NCI-H2227 (cell line): ENCODE results near the gene SFT2D1.
"Not testable (repeated sequence)": the region's sequence is repeated elsewhere in the genome, so short reads cannot be mapped to it uniquely, and the experiment has no call there.

Source experiments
- DNase-seq: peaks from one replicate; lab custom pipeline; 2025; ENCODE audit not compliant: unreplicated experiment; lab: John Stamatoyannopoulos, UW

The SFT2D1 gene

DNA sequence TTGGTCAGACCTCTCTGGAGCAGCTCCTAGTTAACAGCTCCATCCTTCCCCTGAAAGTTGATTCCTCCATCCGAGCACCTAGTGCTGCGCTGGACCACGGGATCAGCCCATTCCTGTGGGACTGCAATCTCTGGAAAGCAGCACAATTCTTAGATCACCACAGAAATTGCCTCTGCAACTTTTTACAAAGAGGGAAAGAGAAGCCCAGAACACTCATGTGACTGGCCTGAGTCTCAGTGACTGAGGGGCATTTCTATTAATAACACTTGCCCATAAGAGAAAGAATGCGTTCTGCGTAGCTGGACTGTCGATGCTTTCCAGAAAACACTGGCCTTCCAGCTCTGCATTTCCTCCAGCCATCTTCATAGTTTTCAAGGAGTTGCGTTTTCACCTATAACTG is 22.1 kb upstream of the SFT2D1 start:
- no peak for DNase-seq

DNA sequence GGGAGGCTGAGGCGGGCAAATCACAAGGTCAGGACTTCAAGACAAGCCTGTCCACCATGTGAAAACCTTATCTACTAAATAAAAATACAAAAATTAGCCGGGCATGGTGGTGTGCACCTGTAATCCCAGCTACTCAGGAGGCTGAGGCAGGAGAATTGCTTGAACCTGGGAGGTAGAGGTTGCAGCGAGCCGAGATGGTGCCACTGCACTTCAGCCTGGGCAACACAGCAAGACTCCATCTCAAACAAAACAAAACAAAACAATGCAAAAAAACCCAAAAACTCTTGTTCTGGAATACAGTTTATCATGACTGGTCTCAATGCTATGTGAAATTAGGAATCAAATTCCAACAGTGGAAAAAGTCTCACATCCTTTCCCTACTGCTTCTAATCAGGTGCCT is 20.1 kb upstream of the SFT2D1 start:
- not testable (repeated sequence) for DNase-seq

DNA sequence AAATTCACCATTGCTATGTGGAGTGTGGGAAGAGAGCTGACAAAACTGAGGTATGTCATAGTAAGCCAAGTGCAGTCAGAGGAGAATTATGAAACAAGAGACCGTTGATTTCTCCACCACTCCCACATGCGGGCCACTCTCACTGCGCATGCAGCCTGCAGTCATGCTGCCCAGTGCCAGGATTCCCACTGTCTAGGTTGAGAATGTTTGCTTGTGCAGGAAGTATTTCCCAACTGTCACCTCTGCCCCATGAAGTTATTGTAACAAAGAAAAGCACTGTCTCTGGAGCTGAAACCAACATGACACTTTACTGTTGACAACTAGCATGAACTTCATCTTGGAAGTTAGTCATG is 18.7 kb upstream of the SFT2D1 start:
- no peak for DNase-seq

DNA sequence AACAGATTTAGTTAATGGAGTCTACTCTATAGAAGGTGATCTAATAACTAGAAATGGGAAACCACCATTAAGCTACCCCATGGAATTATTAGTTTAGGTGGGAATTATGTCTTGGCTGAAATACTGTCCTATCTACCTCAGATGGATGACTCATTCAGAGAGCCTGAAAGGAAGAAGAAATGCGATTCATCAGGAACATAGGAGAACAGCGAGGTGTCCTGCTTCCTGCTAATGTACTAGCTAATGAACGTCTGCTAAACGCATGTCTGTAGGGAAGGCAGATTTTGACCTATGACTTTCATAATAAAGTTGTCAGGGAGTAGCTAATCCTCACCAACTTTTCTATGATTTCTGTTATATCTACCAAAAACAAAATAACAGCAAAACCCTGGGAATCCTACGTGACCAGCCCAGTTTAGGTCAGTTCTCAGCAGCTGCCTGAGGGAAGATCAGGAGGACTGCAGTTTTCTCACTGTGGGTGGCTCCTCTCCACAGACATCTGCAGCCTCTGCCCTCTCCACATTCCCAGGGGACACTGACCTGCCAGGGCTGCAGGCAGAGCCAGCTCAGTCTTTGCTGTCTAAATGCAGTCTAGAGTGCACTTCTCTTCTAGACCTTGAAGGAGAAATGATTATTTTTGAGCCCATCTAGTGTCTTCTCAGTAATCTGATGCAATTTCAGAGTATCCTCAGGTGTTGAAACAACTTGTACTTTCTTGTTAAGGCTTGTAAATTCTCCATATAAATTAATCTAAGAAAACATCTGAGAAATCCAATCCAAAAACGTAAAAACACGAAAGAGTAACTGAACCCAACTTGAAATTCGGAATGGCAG is 18.1 kb upstream of the SFT2D1 start:
- DNase-seq = no peak

DNA sequence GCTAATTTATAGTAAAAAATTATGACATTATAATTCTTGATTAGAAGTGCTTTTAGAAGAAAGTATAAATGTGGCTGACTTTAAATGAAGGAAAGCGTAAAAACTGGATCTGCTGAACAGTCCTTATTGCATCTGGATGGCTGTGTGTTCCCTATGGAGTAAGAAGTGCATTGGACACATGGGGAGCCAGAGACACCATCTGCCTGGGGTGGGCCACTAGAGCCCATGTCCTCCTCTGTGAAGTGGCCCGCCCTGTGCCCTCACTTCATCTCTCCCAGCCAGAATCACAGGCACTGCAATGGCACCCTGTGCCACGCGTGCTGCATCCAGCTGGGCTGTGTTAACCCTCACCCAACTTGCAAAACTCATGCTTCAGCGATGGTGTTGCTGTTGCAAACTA is 13.2 kb upstream of the SFT2D1 start:
- no peak for DNase-seq

DNA sequence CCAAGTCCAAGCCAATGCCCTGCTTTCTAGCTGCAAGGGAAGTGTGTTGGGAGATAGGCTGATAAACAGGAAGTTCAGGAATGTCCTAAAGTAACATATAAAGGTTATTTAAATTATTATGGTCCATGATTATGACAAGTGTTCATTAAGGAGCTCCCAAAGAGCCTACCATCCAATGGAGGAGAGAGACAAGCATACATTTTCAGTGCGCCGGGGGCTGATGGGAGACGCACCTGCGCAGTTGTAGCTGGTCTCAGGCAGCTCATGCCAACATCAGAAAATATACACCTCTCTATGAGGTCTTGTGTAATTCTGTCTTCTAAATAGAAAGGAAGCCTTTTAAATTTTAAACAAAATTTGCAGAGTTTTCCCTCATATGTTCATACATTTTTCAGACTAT is 12.6 kb upstream of the SFT2D1 start:
- no peak for DNase-seq

DNA sequence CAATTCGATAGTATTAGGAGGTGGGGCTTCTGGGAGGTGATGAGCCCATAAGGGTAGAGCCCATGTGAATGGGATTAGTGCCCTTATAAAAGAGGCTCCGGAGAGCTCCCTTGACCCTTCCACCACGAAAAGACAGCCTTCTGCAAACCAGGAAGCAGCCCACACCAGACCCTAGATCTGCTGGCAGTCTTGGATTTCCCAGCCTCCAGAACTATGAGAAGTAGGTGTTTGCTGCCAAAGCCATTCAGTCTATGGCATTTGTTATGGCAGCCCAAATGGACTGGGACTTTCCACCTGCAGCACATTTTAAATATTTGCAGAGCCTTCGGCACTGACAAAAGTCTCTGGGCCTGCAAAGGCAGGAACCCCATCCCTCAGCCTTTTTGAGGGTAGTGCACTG is 11.8 kb upstream of the SFT2D1 start:
- DNase-seq = no peak

DNA sequence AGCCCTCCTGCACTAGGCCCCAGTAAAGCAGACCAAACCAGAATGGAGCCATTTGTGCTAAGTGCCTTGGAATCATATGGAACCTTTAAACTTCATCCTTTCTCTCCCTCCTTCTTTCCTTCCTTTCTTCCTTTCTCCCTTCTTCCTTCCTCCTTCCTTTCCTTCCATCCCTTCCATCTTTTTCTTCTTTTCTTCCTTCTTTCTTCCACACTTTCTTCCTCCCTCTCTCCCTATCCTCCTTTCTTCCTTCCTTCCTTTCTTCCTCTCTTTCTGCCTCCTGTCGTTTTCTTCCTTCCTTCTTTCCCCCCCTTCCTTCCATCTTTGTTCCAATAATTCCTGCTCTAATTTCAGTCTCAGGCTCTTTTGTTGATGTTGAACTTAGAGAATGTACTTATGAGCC is 11.2 kb upstream of the SFT2D1 start:
- no peak for DNase-seq

DNA sequence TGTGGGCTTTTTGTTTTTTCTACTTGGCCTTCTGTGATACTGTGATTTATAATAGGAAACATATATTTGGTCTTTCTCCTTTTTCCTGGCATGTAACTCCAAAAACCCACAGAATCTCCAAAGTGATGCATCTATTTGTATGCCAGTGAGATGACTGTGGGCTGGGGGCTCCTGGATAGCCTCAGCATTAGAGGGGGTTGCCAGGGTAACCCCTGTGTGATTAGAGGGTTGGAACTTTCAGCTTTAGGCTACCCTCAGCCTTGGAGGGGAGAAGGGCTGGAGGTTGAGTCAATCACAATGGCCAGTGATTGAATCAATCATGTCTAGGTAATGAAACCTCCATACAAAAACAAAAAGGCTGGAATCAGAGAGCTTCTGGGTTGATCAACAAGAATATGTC is 10.6 kb upstream of the SFT2D1 start:
- no peak for DNase-seq

DNA sequence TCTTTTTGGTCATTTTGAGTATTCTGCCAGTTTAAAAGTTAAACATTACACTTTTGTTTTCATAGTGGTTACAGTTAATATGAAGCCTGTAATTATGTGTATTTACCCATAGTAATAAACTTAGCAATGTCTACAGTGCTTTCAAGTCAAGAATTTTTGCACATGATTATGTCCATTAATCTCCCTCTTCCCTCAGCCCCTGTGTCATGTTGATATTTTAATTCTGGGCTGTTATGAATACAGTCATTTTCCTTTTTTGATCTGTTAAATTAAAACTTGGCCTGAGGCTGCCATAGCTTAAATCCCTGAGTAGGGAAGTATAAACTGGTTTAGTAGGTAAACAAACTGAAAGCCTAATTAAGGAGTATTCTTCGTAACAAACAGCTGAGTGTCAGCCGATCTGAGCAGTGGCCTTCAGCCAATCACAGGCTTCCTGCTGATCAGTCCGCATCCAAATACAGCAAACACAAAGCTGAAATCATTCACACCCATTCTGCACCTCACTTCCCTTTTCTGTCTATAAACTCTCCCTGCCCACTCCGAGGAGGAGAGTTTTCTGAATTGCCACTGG is 9.5 kb upstream of the SFT2D1 start:
- DNase-seq = no peak

DNA sequence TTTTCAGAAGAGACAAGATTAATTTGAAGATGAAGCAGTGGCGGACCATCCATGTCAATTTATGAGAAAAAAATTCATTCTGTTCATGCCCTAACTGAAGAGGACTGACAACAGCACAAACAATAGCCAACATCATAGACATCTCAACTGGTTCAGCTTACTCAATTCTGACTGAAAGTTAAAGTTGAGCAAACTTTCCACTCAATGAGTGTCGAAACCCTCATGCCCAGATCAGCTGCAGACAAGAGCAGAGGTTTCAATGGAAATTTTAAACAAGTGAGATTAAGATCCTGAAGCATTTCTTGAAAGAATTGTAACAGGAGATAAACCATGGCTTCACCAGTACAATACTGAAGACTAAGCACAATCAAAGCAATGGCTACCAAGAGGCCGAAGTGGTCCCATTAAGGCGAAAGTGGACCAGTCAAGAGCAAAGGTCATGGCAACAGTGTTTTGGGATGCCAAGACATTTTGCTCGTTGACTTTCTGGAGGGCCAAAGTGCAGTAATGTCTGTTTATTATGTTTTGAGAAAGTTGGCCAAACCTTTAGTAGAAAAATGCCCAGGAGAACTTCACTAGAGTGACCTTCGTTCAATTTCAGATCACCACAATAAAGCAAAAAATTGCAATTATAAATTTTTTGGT is 6.1 kb upstream of the SFT2D1 start:
- no peak for DNase-seq

DNA sequence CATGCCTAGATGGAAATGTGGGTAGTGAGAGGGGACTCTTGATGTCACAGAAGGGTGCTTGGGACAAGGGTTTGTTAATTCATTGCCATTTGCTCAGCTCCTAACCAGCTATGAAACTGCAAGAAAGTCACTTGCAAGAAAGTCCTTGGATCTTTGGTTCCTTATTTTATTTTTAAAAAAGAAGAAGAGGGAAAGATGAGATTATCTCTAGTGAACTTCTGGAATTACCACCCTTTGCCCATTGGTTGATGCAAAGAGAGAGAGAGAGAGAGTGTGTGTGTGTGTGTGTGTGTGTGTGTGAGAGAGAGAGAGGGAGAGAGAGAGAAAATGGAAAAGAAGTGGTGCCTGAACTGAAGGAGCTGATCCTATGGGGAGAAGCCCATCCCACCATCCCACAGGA is 4.6 kb upstream of the SFT2D1 start:
- no peak for DNase-seq

DNA sequence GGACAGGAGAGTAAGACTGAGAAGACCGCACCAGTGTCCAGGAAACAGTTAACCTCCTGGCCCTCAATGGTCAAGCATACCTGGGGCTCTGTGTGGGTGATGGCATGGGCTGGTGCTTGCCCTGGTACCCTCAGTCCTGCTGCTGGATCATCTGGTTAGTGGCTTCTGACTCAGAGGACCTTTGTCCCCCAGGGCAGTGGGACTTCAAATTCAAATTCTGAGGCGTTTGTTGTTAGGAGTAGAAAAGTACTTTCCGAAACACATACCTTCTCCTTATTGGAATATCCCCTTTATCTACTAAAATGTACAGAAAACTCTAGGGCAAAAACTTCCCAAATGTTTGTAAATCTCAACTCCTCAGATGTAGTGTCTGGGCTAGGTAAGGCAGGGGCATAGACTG is 4.1 kb upstream of the SFT2D1 start:
- DNase-seq = no peak

DNA sequence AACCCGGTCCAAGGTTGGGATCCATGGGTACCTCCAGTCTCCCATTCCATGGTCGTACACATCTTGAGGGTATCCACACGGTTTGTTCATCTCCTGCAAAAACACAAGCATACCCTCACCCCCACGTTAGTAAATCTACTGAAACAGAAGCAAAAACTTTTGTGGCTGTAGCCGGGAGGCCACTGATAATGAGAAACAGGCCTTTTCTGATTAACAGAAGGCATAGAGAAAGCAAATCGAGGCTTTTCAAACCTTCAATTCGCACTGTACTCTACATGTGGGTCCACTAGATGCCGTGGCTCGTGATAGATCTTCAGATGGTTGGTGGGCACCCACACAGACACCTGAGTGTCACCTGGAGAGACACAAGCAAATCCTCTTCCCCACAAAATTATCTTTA is 3.3 kb upstream of the SFT2D1 start:
- not testable (repeated sequence) for DNase-seq

DNA sequence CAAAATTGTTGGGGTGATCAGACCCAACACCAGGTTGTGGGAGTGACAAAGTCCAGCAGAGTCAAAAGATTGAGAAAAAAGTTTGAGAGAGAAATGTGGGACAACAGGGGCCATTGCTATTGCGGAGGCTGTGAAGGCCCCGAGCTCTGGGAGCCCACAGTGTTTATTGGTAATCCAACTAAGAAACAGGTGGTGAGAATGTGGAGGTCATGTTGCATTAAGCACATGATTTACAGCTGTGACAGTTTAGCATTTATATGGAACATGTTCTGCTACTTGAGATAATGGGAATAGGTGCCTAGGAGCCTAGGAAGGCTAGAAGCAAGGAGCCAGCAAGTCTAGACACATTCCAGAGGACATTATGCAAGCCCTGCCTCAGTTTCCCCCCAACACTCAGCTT is 2.6 kb upstream of the SFT2D1 start:
- not testable (repeated sequence) for DNase-seq

DNA sequence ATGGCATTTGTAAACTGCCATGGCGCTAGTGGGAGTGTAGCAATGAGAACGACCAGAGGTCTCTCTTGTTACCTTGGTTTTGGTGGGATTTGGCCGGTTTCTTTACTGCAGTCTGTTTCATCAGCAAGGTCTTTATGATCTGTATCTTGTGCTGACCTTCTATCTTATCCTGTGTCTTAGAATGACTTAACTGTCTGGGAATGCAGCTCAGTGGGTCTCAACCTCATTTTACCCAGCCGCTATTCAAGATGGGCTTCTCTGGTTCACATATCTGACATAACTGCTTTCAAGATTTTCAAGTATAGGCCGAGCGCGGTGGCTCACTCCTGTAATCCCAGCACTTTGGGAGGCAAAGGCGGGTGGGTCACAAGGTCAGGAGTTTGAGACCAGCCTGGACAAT is 1.9 kb upstream of the SFT2D1 start:
- no peak for DNase-seq

DNA sequence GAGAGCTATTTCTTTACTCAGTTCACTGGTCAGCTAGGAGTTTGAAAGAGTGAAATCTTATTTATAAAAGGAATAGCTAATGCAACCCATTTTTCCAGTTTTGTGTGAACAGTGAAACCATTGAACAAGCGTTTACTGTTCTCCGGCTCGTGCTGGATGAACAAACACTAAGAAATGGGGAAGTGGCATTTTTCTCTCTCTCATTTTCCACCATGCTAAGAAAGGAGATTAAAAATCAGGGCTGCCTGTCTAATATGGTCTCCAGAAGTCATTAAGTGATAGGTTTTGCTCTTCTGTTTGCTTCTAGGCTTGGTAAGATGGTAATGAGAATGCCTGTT is 774 bp upstream of the SFT2D1 start:
- no peak for DNase-seq

DNA sequence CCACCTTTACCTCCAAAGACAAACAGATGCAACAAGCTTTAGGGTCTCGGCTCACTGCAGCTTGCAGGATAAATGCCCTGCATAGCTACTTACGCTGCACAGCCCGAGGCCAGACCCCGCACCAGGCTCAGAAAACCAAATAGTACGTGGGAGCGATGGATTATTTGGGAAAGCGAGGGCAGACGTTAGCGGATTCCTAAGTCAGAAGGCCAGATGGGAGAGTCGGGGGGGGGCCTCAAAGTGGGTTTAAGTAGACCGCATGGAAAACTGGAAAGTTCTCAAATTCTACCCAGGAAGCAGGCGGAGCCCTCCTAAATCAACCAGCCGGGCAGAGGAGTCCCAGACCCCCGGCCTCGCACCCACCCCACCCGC is 382 bp downstream of the SFT2D1 start:
- no peak for DNase-seq

DNA sequence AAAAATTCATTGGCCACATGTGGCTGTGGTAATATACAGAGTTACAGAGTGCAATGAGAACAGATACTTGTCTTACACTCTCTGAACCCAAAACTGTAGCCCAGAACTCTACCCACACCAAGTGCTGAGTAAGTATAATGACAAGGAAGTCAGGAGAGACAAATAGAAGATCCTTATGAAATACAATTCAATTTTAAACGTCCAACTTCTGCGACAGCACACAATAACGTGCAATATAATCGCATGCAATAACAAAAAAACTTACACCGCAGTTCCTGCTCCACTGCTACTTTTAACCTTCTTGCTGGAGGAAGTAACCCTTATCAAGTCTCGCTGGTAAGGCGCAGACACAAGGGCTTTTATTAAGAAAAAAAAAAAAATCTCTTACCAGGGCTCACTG is 881 bp downstream of the SFT2D1 start:
- no peak for DNase-seq

DNA sequence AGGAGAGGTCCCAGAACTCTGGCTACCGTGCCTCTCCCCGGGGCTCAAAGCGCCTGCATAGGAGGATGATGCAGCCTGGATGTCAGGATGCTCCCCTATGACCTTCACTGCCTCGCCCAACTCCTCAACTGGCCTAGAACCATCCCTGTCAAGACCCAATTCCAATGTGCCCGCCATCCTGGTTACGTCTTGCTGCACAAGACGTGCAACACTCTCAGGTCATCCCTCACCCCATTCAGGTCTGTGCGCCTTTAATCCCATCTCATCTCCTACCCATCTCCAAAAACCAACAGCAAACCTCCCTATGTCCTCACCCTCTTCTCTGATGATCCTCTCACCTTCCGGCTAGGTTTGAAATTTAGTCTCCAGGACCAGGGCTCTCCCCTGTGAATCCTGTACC is 3.5 kb downstream of the SFT2D1 start:
- no peak for DNase-seq

DNA sequence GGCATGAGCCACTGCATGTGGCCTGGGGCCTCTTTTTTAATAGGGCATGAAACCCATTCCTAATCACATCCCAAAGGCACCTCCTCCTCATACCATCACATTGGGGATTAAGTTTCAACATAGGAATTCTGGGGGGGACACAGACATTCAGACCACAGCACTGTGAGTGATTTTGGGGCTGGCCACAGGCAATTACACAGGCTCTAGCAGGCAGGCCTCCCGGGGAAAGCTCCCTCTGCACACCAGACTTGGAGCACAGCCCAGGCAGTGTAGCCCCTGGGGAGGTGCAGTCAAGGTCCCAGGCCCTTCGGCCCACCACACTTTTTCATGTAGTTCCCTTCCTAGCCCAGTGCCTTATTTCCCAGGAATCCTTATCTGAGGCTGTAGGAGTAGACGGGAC is 5.5 kb downstream of the SFT2D1 start:
- DNase-seq = no peak

DNA sequence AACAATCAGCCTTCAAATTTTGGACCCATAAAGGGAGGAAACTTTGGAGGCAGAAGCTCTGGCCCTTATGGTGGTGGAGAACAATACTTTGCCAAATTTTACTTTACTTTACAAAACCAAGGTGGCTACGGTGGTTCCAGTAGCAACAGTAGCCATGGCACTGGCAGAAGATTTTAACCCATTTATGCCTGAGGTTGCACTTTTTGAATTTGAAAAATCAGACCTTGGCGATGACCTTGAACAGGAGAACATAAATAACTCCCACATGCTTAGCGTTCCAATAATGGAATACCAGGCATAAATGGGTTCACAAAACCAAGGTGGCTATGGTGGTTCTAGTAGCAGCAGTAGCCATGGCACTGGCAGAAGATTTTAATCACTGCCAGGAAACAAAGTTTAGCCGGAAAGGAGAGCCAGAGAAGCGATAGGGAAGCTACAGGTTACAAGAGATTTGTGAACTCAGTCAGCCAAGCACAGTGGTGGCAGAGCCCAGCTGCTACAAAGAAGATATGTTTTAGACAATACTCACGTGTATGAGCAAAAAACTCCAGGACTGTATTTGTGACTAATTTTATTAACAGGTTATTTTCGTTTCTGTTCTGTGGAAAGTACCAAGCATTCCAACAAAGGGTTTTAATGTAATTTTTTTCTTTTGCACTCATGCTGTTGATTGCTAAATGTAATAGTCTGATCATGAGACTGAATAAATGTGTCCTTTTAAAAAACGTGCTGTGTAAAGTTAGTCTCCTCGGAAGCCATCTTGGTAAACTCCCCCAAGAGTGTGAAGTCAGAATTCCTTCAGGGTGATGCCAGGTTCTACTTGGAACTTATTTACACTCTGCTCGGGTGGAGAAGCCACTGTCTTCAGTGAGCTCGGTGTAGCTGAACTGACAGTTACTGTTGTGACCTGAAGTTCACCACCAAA is 6.7 kb downstream of the SFT2D1 start:
- DNase-seq = no peak
